K562 (cell line): Measurements from ENCODE around the gene EXOC7. TPM values are rescaled to one million over a fixed set of nuclear protein-coding genes. Genes with fewer than 3 reads are reported as not detected.
A peak's percentile ranks its signal among the peaks of the same experiment; 100 is the strongest.

Experiments used
- ATAC-seq: fragments of 200-7000 bp; cut with Tn5 transposase; 3 replicates; pipeline ENCODE4 v1.9.1; 2020; ENCODE audit warnings: moderate library complexity
- BruUV-seq: library from RNA; stranded (reverse); fragments of 400-500 nt; replicated peaks from 2 replicates; lab custom pipeline; 2021; lab: Mats Ljungman, UMichigan
- CTCF ChIA-PET: fragments of 300-600 bp; formaldehyde crosslinking; extraction: SDS; loops from one replicate; lab custom pipeline; 2021; ENCODE audit warnings: low intra/inter-chr PET ratio; lab: Yijun Ruan, JAX
- POLR2A ChIA-PET: fragments of 300-600, 350-650 bp; sonication (Branson Sonifier 250); formaldehyde crosslinking; extraction: SDS; loops from one replicate; lab custom pipeline; 2021; ENCODE audit warnings: antibody characterized with exemption, inconsistent platforms; lab: Yijun Ruan, JAX
- DNase-seq, 4 experiments: peaks; one replicate each; pipeline versions ENCODE4 v3.0.0 to v3.0.0-alpha.2; 2011 to 2018; ENCODE audit warnings: low spot score in 3 of 4, mixed read lengths in 3 of 4; ENCODE audit errors: extremely low read depth in 1 of 4
- FAIRE-seq: peaks from 2 replicates; lab custom pipeline; 2011; peaks lifted over from hg19 to GRCh38; lab: Jason Lieb, UNC
- H2AFZ ChIP-seq: 2 replicates; pipeline ENCODE4 v1.6.0; 2011; ENCODE audit warnings: low read depth, low read length, control low read depth, inconsistent platforms
- H3K27ac ChIP-seq: fragments of 200-600 bp; 3 replicates; pipeline ENCODE4 v1.8.0; 2011; ENCODE audit warnings: low read depth, mild to moderate bottlenecking, control low read depth, inconsistent platforms, low read length, moderate library complexity, mixed read lengths; ENCODE audit errors: extremely low read depth
- H3K27me3 ChIP-seq, 2 experiments: fragments of 300-600 bp in 1 of 2; 2 replicates in 1 of 2; 3 replicates in 1 of 2; pipeline versions ENCODE4 v1.6.0 to v1.8.0; 2011; ENCODE audit warnings: inconsistent platforms in 2 of 2, low read length in 2 of 2, mild to moderate bottlenecking in 1 of 2, mixed read lengths in 1 of 2, moderate library complexity in 1 of 2; ENCODE audit not compliant: control insufficient read depth in 2 of 2, insufficient read depth in 2 of 2
- H3K36me3 ChIP-seq: fragments of 300-600 bp; 3 replicates; pipeline ENCODE4 v1.8.0; 2011; ENCODE audit warnings: mild to moderate bottlenecking, low read length, inconsistent platforms; ENCODE audit not compliant: control insufficient read depth, insufficient read depth
- H3K4me1 ChIP-seq, 2 experiments: fragments of 200-600 bp in 1 of 2; replicated peaks in 1 of 2; 2 replicates in 1 of 2; 3 replicates in 1 of 2; pipeline versions ENCODE4 v1.5.1 to v1.8.0; 2011; ENCODE audit warnings: inconsistent platforms in 2 of 2, low read length in 2 of 2, mild to moderate bottlenecking in 1 of 2, mixed read lengths in 1 of 2, moderate library complexity in 1 of 2; ENCODE audit not compliant: control insufficient read depth in 2 of 2, insufficient read depth in 2 of 2
- H3K4me2 ChIP-seq: 2 replicates; pipeline ENCODE4 v1.6.1; 2011; ENCODE audit warnings: low read length, control low read depth, inconsistent platforms, mixed read lengths; ENCODE audit not compliant: insufficient read depth
- H3K4me3 ChIP-seq: fragments of 200-600 bp; sonication (generic), shearing (Covaris generic); 2 replicates; pipeline ENCODE4 v1.5.1; 2016; ENCODE audit warnings: control low read depth, inconsistent platforms
- H3K79me2 ChIP-seq: fragments of 200-600 bp; 3 replicates; pipeline ENCODE4 v1.8.0; 2011; ENCODE audit warnings: low read length, inconsistent platforms; ENCODE audit not compliant: control insufficient read depth, insufficient read depth
- H3K9ac ChIP-seq, 2 experiments: 2 replicates each; pipeline versions ENCODE4 v1.6.0 to v1.6.1; 2011; ENCODE audit warnings: low read depth in 2 of 2, low read length in 2 of 2, control low read depth in 1 of 2, inconsistent platforms in 1 of 2, mild to moderate bottlenecking in 1 of 2, mixed read lengths in 1 of 2; ENCODE audit not compliant: insufficient read depth in 1 of 2
- H3K9me1 ChIP-seq: one replicate; pipeline ENCODE4 v1.6.0; 2011; ENCODE audit warnings: inconsistent platforms, mild to moderate bottlenecking, low read length, moderate library complexity; ENCODE audit not compliant: control insufficient read depth, insufficient read depth
- H3K9me3 ChIP-seq: replicated peaks from 2 replicates; pipeline ENCODE4 v1.5.1; 2011; ENCODE audit warnings: low read depth, low read length, inconsistent platforms; ENCODE audit not compliant: control insufficient read depth, insufficient read depth
- H4K20me1 ChIP-seq: replicated peaks from 2 replicates; pipeline ENCODE4 v1.6.1; 2011; ENCODE audit warnings: low read length, inconsistent platforms, mixed read lengths; ENCODE audit not compliant: control insufficient read depth, insufficient read depth
- ARID2 ChIP-seq: fragments of 450-650 bp; IDR thresholded peaks from 2 replicates; pipeline ENCODE4 v1.6.1; 2017; ENCODE audit warnings: antibody characterized with exemption, mild to moderate bottlenecking
- CHD1 ChIP-seq: fragments of 200-600 bp; sonication (generic); IDR thresholded peaks from one replicate; pipeline ENCODE4 v1.6.1; 2012; ENCODE audit warnings: mild to moderate bottlenecking, moderate library complexity, low read length, inconsistent platforms
- ELF1 ChIP-seq: fragments of 200-800 bp; sonication (Bioruptor generic); IDR thresholded peaks from 2 replicates; pipeline ENCODE4 v1.6.1; 2016; ENCODE audit warnings: missing genetic modification characterization, missing compliant biosample characterization
- HMGXB4 ChIP-seq: sonication (generic); formaldehyde crosslinking; IDR thresholded peaks from 2 replicates; pipeline ENCODE4 v1.8.1; 2023; ENCODE audit warnings: mild to moderate bottlenecking, missing genetic modification reagents
- MEF2D ChIP-seq: conservative IDR thresholded peaks from 2 replicates; pipeline ENCODE4 v1.6.1; 2016; ENCODE audit warnings: low read depth, missing genetic modification characterization, missing compliant biosample characterization
- NCOA6 ChIP-seq: fragments of 450-650 bp; IDR thresholded peaks from 2 replicates; pipeline ENCODE4 v1.6.1; 2017; ENCODE audit warnings: mild to moderate bottlenecking
- SIN3A ChIP-seq, 2 experiments: fragments of 150-350 bp in 1 of 2; IDR thresholded peaks; 2 replicates each; pipeline ENCODE4 v1.6.1; 2011 to 2016; ENCODE audit warnings: borderline replicate concordance in 2 of 2, low read depth in 2 of 2, low read length in 2 of 2, mild to moderate bottlenecking in 2 of 2, moderate library complexity in 2 of 2; ENCODE audit not compliant: control insufficient read depth in 1 of 2
- STAT6 ChIP-seq: sonication (generic); formaldehyde crosslinking; IDR thresholded peaks from 2 replicates; pipeline ENCODE4 v1.8.1; 2023; ENCODE audit warnings: mild to moderate bottlenecking, missing genetic modification reagents
- WGBS: fragments of 100-300 bp; shearing (Covaris generic); methylation state at CpG from one replicate; pipeline ENCODE4 v1.1.6; 2016; ENCODE audit warnings: low coverage, mixed read lengths; ENCODE audit not compliant: insufficient coverage; ENCODE audit errors: missing lambda C conversion rate; 5-methylcytosine and 5-hydroxymethylcytosine counted together
- in situ Hi-C: fragments of 300-500 bp; cut with MboI; formaldehyde crosslinking; loops from 4 replicates; pipeline ENCODE4 v1.15.0; 2018; ENCODE audit warnings: inconsistent platforms, mixed read lengths
- intact Hi-C: fragments of 100-400 bp; cut with micrococcal nuclease; formaldehyde crosslinking; loops from 2 replicates; pipeline ENCODE4 v1.14.2; 2022
- polyA plus RNA-seq, 8 experiments: library from polyadenylated mRNA; depleted of rRNA in 4 of 8; stranded (reverse) in 5 of 8; unstranded in 3 of 8; fragments of >200 nt; fragmentation: Nextera tagmentation in 2 of 8; fragmentation: Illumina TruSeq in 1 of 8; extraction: Ambion mirVana in 2 of 8; extraction: Trizol in 1 of 8; gene quantifications; 2 replicates each; pipeline versions ENCODE4 v1.2.1 to v1.2.3, GENCODE V29; 2011 to 2014; ENCODE audit warnings: inconsistent platforms in 1 of 8, missing spikeins in 1 of 8
- total RNA-seq, 7 experiments: library from RNA; depleted of rRNA in 6 of 7; stranded (reverse); fragments of >200 nt in 6 of 7; fragmentation: Illumina TruSeq in 2 of 7; extraction: Trizol in 2 of 7; gene quantifications; 2 replicates each; pipeline versions ENCODE4 v1.2.1 to v1.2.3, GENCODE V29; 2011 to 2021; ENCODE audit warnings: low replicate concordance in 1 of 7

Gene EXOC7
- total and polyA plus RNA-seq, 9 of the 15 experiments (the other 6 are each of a cell fraction or from before 2014, with no cell fraction given) = 18.6 to 57.0 (median 35.0) TPM

- POLR2A ChIA-PET = interaction anchor here (0.5 to 3.1 kb wide), 14 partner anchors 8 to 1322 kb away, joined by 3 to 33 read pairs (median 4); partner anchors contain the start of gene UBALD2
- Histone ChIP-seq H3K9me1 (peaks cover 5% of the 10 kb centered on the region), H3K9ac (peak overlapping the region; percentile 92 to 98), H3K27ac (peak overlapping the region; percentile 80), H3K4me3 (peak overlapping the region; percentile 79), H3K27me3 (peaks cover 12 to 19% of the 10 kb centered on the region in 2 experiments; a peak in 3 of 5 replicates), H3K36me3 (peaks cover 35% of the 10 kb centered on the region), H3K4me2 (peak overlapping the region; percentile 99), H3K9me3 (no peaks in the 10 kb centered on the region), H3K79me2 (peaks cover 46% of the 10 kb centered on the region), H4K20me1 (peaks cover 13% of the 10 kb centered on the region; the same call in 1 of the 2 replicates), H2AFZ (peak overlapping the region; percentile 99), H3K4me1 (peaks cover 5 to 38% of the 10 kb centered on the region in 2 experiments)
- TSS peak; percentile 76 for BruUV-seq
- in situ Hi-C loops = no loop called here
- DNase-seq (peak in 2 of 4 experiments; percentile 33 to 44), FAIRE-seq (peak; percentile 46), ATAC-seq (peak; percentile 23; the same call in 2 of the 3 replicates)
- intact Hi-C loops = no loop called here
- CTCF ChIA-PET = interaction anchor here (0.6 kb wide), 1 partner anchor 371 kb away, joined by 3 read pairs; no protein-coding TSS in a partner anchor
- WGBS = 0% methylated on average over 15 of the region's 15 CpGs
- TF ChIP-seq CHD1 (peak; percentile 67), STAT6 (CRISPR knock-in tag) (peak; percentile 77), SIN3A (IDR thresholded peaks at IDR 0.05; ENCODE audit: borderline replicate concordance in 2 of 2, control insufficient read depth in 1 of 2, low read depth in 2 of 2, low read length in 2 of 2) (peak in 1 of 2 experiments; percentile 35; a peak in 1 of 4 replicates), NCOA6 (0 out of 2 replicates have a peak, but pooled peaks have one; percentile 38), ARID2 (no peak), MEF2D (tag) (no peak), ELF1 (peak; percentile 49), HMGXB4 (CRISPR knock-in tag) (0 out of 2 replicates have a peak, but pooled peaks have one; percentile 13)
These were observed 31.9 kb downstream of the EXOC7 start for GRCh38 chr17:76071531-76072147.
